ENCODE data around the gene TRIOBP. TPM values are rescaled to one million over a fixed set of nuclear protein-coding genes. Genes with fewer than 3 reads are reported as not detected.

The TRIOBP gene
- total RNA-seq, 1 donor from 2014 or later, result 68.9 TPM

DNA sequence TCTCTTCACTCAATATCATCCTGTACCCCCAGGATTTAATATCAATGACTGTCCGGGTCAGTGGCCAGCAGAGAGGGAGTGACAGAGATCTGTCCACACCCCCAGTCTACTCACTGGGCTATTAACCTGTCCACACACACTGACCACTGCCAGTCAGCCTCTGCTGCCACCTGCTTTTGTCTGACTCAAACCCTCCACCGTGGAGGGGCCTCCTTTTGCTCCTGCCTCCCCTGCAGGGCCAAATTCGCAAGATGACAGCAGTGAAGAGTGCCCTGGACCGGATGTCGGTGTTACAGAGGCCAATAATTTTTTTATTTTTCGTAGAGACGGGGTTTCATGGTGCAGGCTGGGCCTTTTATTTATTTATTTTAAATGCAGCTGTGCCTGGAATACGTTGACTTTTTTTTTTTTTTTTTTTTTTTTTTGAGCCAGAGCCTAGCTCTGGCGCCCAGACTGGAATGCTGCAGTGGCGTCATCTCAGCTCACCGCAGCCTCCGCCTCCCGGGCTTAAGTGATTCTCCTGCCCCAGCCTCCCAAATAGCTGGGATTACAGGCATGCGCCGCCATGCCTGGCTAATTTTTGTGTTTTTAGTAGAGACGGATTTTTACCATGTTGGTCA, 33.2 kb upstream of the TRIOBP start:
- H3K36me3 ChIP-seq (ENCODE audit: control insufficient read depth, insufficient read depth, low read length), result peaks cover 1% of the 10 kb centered on the region
- H3K4me3 ChIP-seq (ENCODE audit: low read depth, low read length), result no peak overlapping the region
- no peak for DNase-seq (ENCODE audit: low read depth)
- H3K27me3 ChIP-seq (ENCODE audit: control insufficient read depth, insufficient read depth, low read length), result no peaks in the 10 kb centered on the region
- no peak for TF ChIP-seq CTCF (IDR thresholded peaks at IDR 0.05; ENCODE audit: insufficient read depth, low read length, poor library complexity, severe bottlenecking)

GRCh38 chr22:37664249-37665101, 32.4 kb upstream of the TRIOBP start:
- TF ChIP-seq CTCF (IDR thresholded peaks at IDR 0.05; ENCODE audit: insufficient read depth, low read length, poor library complexity, severe bottlenecking), result no peak
- H3K36me3 ChIP-seq (ENCODE audit: control insufficient read depth, insufficient read depth, low read length), result peaks cover 1% of the 10 kb centered on the region
- no peaks in the 10 kb centered on the region for H3K27me3 ChIP-seq (ENCODE audit: control insufficient read depth, insufficient read depth, low read length)
- DNase-seq (ENCODE audit: low read depth), result no peak
- no peak overlapping the region for H3K4me3 ChIP-seq (ENCODE audit: low read depth, low read length)

GRCh38 chr22:37665487-37665886, 31.4 kb upstream of the TRIOBP start:
- no peak overlapping the region for H3K4me3 ChIP-seq (ENCODE audit: low read depth, low read length)
- no peaks in the 10 kb centered on the region for H3K27me3 ChIP-seq (ENCODE audit: control insufficient read depth, insufficient read depth, low read length)
- DNase-seq (ENCODE audit: low read depth), result no peak
- no peak for TF ChIP-seq CTCF (IDR thresholded peaks at IDR 0.05; ENCODE audit: insufficient read depth, low read length, poor library complexity, severe bottlenecking)
- peaks cover 1% of the 10 kb centered on the region for H3K36me3 ChIP-seq (ENCODE audit: control insufficient read depth, insufficient read depth, low read length)

GRCh38 chr22:37669586-37669985, 27.3 kb upstream of the TRIOBP start:
- Histone ChIP-seq H3K27me3 (ENCODE audit: control insufficient read depth, insufficient read depth, low read length) (no peaks in the 10 kb centered on the region), H3K36me3 (ENCODE audit: control insufficient read depth, insufficient read depth, low read length) (peaks cover 1% of the 10 kb centered on the region), H3K4me3 (ENCODE audit: low read depth, low read length) (no peak overlapping the region)
- DNase-seq (ENCODE audit: low read depth), result no peak
- TF ChIP-seq CTCF (IDR thresholded peaks at IDR 0.05; ENCODE audit: insufficient read depth, low read length, poor library complexity, severe bottlenecking), result no peak

DNA sequence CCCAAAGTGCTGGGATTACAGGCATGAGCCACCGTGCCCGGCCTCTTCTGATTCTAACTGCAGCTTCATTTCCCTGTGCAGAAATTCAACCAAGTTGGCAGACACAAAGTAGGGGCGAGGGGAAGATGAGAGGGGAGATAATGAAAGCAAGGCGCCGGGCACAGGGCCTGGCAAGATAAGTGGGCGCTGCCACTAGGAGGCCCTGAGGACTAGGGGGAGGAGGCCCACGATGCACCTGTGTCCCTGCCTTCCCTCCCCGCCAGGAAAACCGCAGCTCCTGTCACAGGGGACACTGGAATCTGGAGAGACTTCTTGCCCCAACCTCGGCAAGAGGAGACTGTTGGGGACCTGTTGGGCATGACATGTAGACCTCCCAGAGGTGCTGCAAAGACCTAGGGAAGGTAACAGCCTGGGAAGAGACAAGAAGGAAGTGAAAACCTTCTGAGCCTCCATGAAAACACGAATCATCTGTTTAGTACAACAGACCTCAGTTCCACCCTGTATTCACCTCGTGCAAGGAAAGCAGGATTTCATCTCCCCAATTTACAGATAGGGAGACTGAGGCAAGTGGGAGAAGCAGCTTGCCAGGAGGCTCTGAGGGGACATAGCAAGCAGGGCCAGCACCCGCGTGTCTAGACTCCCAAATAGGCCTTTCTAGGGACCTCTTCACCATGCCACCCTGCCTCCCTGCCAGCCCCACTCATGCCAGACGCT, 24.5 kb upstream of the TRIOBP start:
- no peak for DNase-seq (ENCODE audit: low read depth)
- Histone ChIP-seq H3K4me3 (ENCODE audit: low read depth, low read length) (no peak overlapping the region), H3K27me3 (ENCODE audit: control insufficient read depth, insufficient read depth, low read length) (no peaks in the 10 kb centered on the region), H3K36me3 (ENCODE audit: control insufficient read depth, insufficient read depth, low read length) (no peaks in the 10 kb centered on the region)
- TF ChIP-seq CTCF (IDR thresholded peaks at IDR 0.05; ENCODE audit: insufficient read depth, low read length, poor library complexity, severe bottlenecking), result no peak

Measured in kidney epithelial cell (primary cell).